ENCODE data around the gene KLHL22.

The KLHL22 gene

DNA sequence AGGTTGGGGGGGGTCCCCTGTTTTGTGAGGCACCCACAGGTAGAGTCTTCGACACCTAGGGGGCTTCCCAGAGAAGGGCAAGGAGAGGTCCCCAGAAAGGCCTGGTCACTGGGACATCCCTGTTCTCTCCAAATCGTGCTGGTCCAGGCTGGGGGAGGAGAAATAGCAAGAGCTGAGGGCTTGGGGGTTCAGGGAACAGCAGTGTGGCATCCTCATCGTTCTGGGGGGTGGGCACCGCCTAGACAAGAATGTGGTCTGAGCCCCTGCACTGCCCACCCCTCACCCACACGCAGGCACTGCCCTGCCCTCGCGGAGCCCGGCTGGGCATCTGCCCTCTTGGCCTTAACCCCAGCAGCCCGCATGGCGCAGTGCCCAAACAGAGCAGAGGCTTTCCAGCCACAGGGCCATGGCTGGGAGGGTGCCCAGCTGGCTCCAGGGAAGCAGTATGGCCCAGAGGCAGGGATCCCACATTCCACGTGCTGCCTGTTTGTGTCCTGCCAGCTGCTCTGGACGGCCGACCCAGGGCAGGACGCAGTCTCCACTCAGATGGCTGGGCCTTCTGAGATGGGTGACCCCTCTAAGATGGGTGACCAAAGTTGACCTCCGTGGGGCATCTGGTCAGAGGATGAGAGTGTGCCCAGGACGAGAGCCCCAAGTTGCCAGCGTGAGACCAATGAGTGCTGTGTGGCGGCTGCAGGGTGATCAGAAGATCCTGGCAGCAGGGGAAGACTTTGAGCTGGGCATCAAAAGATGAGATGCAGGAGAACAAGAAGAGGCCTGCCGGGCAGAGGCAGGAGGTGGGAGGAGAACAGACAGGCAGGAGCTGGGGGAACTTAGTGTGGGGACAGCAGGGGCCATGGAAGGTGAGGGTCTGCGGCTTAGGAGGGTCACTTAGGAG, 72.3 kb downstream of the KLHL22 start:
- Histone ChIP-seq H3K27ac (ENCODE audit: low read depth, low read length, poor library complexity, severe bottlenecking) (no peak overlapping the region), H2AFZ (ENCODE audit: low read length) (no peak overlapping the region), H3K4me1 (ENCODE audit: insufficient read depth, low read length, severe bottlenecking) (no peaks in the 10 kb centered on the region), H3K27me3 (ENCODE audit: insufficient read depth, low read length) (peaks cover 9% of the 10 kb centered on the region; the same call in 1 of the 2 replicates), H3K4me2 (ENCODE audit: low read length) (no peak overlapping the region), H4K20me1 (ENCODE audit: insufficient read depth, low read length) (no peaks in the 10 kb centered on the region), H3K79me2 (ENCODE audit: insufficient read depth, low read length) (no peaks in the 10 kb centered on the region), H3F3A (ENCODE audit: insufficient read depth, low read length) (no peaks in the 10 kb centered on the region), H3K36me3 (ENCODE audit: insufficient read depth, low read length) (no peaks in the 10 kb centered on the region), H3K9ac (ENCODE audit: low read length) (no peak overlapping the region), H3K9me3 (ENCODE audit: low read length) (no peaks in the 10 kb centered on the region), H3K9me2 (ENCODE audit: low read depth, low read length) (no peaks in the 10 kb centered on the region), H3K4me3 (ENCODE audit: low read depth, low read length, poor library complexity, severe bottlenecking) (no peak overlapping the region)
- TF ChIP-seq EZH2 (IDR thresholded peaks at IDR 0.05; ENCODE audit: borderline replicate concordance, low read length) (no peak), CTCF (IDR thresholded peaks at IDR 0.05; ENCODE audit: low read length) (no peak)

- Histone ChIP-seq H3F3A (ENCODE audit: insufficient read depth, low read length) (no peaks in the 10 kb centered on the region), H3K4me1 (ENCODE audit: insufficient read depth, low read length, severe bottlenecking) (no peaks in the 10 kb centered on the region)
These were observed 73.2 kb downstream of the KLHL22 start for GRCh38 chr22:20422271-20423007.

GRCh38 chr22:20421507-20421874, 74.1 kb downstream of the KLHL22 start:
- no peak overlapping the region for H3K27ac ChIP-seq (ENCODE audit: low read depth, low read length, poor library complexity, severe bottlenecking)
- no peaks in the 10 kb centered on the region for H3K9me3 ChIP-seq (ENCODE audit: low read length)

More at GRCh38 chr22:20422271-20423007, 73.2 kb downstream of the KLHL22 start:
- Histone ChIP-seq H3K4me3 (ENCODE audit: low read depth, low read length, poor library complexity, severe bottlenecking) (no peak overlapping the region), H3K79me2 (ENCODE audit: insufficient read depth, low read length) (no peaks in the 10 kb centered on the region), H3K36me3 (ENCODE audit: insufficient read depth, low read length) (no peaks in the 10 kb centered on the region), H3K9me2 (ENCODE audit: low read depth, low read length) (no peaks in the 10 kb centered on the region), H4K20me1 (ENCODE audit: insufficient read depth, low read length) (no peaks in the 10 kb centered on the region), H3K27ac (ENCODE audit: low read depth, low read length, poor library complexity, severe bottlenecking) (no peak overlapping the region), H3K27me3 (ENCODE audit: insufficient read depth, low read length) (peaks cover 9% of the 10 kb centered on the region; the same call in 1 of the 2 replicates), H2AFZ (ENCODE audit: low read length) (no peak overlapping the region), H3K9ac (ENCODE audit: low read length) (no peak overlapping the region), H3K4me2 (ENCODE audit: low read length) (no peak overlapping the region), H3K9me3 (ENCODE audit: low read length) (no peaks in the 10 kb centered on the region)
- TF ChIP-seq EZH2 (IDR thresholded peaks at IDR 0.05; ENCODE audit: borderline replicate concordance, low read length) (no peak), CTCF (IDR thresholded peaks at IDR 0.05; ENCODE audit: low read length) (no peak)

More at GRCh38 chr22:20421507-20421874, 74.1 kb downstream of the KLHL22 start:
- Histone ChIP-seq H3K4me2 (ENCODE audit: low read length) (no peak overlapping the region), H3K9ac (ENCODE audit: low read length) (no peak overlapping the region), H2AFZ (ENCODE audit: low read length) (no peak overlapping the region), H3K4me1 (ENCODE audit: insufficient read depth, low read length, severe bottlenecking) (no peaks in the 10 kb centered on the region), H3K79me2 (ENCODE audit: insufficient read depth, low read length) (no peaks in the 10 kb centered on the region), H3K36me3 (ENCODE audit: insufficient read depth, low read length) (no peaks in the 10 kb centered on the region), H3F3A (ENCODE audit: insufficient read depth, low read length) (no peaks in the 10 kb centered on the region), H3K27me3 (ENCODE audit: insufficient read depth, low read length) (peaks cover 9% of the 10 kb centered on the region; the same call in 1 of the 2 replicates), H3K9me2 (ENCODE audit: low read depth, low read length) (no peaks in the 10 kb centered on the region), H4K20me1 (ENCODE audit: insufficient read depth, low read length) (no peaks in the 10 kb centered on the region), H3K4me3 (ENCODE audit: low read depth, low read length, poor library complexity, severe bottlenecking) (no peak overlapping the region)
- TF ChIP-seq EZH2 (IDR thresholded peaks at IDR 0.05; ENCODE audit: borderline replicate concordance, low read length), result no peak
- no peak for TF ChIP-seq CTCF (IDR thresholded peaks at IDR 0.05; ENCODE audit: low read length)

Measured in OCI-LY1 (cell line).